MCF 10A (cell line): Measurements from ENCODE around the gene DEPP1. TPM values are rescaled to one million over a fixed set of nuclear protein-coding genes. Genes with fewer than 3 reads are reported as not detected.

ENCODE experiments used
- BruUV-seq: library from RNA; stranded (reverse); fragments of 400-500 nt; replicated peaks from 2 replicates; lab custom pipeline; 2021; lab: Mats Ljungman, UMichigan
- CTCF ChIA-PET: fragments of 300-600 bp; sonication (Branson Sonifier 250); formaldehyde crosslinking; extraction: SDS; loops from one replicate; lab custom pipeline; 2021; ENCODE audit warnings: antibody characterized with exemption, inconsistent platforms; lab: Yijun Ruan, JAX
- POLR2A ChIA-PET: fragments of 300-600, 350-650 bp; sonication (Branson Sonifier 250); formaldehyde crosslinking; extraction: SDS; loops from one replicate; lab custom pipeline; 2020; ENCODE audit warnings: antibody characterized with exemption, inconsistent platforms; lab: Yijun Ruan, JAX
- DNase-seq: peaks from one replicate; pipeline ENCODE4 v3.0.0-alpha.2; 2018; ENCODE audit not compliant: unreplicated experiment
- H3K27ac Mint-ChIP-seq: one replicate; pipeline ENCODE4 v1.8.0; 2022; ENCODE audit warnings: mild to moderate bottlenecking, low read depth, mixed read lengths; ENCODE audit not compliant: unreplicated experiment
- H3K27me3 Mint-ChIP-seq: one replicate; pipeline ENCODE4 v1.8.0; 2022; ENCODE audit warnings: mixed read lengths; ENCODE audit not compliant: insufficient read depth, unreplicated experiment
- H3K36me3 Mint-ChIP-seq: one replicate; pipeline ENCODE4 v1.8.0; 2022; ENCODE audit warnings: mild to moderate bottlenecking, moderate library complexity, mixed read lengths; ENCODE audit not compliant: insufficient read depth, unreplicated experiment
- H3K4me1 Mint-ChIP-seq: one replicate; pipeline ENCODE4 v1.8.0; 2022; ENCODE audit warnings: mixed read lengths; ENCODE audit not compliant: insufficient read depth, unreplicated experiment
- H3K4me3 Mint-ChIP-seq: one replicate; pipeline ENCODE4 v1.8.0; 2022; ENCODE audit warnings: mild to moderate bottlenecking, moderate library complexity, mixed read lengths; ENCODE audit not compliant: unreplicated experiment
- H3K9me3 Mint-ChIP-seq: one replicate; pipeline ENCODE4 v1.8.0; 2022; ENCODE audit warnings: mixed read lengths; ENCODE audit not compliant: unreplicated experiment
- intact Hi-C: fragments of 100-400 bp; cut with micrococcal nuclease; formaldehyde crosslinking; loops from 2 replicates; pipeline ENCODE4 v1.14.1; 2022
- total RNA-seq: library from RNA; stranded (reverse); gene quantifications from 2 replicates; pipeline ENCODE4 v1.2.3, GENCODE V29; 2022
- TF ChIP-seq, protein P1 (sequence below): fragments of 200-600 bp; IDR thresholded peaks from one replicate; pipeline ENCODE4 v1.8.0; 2022; ENCODE audit warnings: antibody characterized with exemption, mild to moderate bottlenecking; ENCODE audit not compliant: unreplicated experiment

Gene DEPP1
- total RNA-seq, 1 experiment from 2014 or later = 0.84 TPM

DNA sequence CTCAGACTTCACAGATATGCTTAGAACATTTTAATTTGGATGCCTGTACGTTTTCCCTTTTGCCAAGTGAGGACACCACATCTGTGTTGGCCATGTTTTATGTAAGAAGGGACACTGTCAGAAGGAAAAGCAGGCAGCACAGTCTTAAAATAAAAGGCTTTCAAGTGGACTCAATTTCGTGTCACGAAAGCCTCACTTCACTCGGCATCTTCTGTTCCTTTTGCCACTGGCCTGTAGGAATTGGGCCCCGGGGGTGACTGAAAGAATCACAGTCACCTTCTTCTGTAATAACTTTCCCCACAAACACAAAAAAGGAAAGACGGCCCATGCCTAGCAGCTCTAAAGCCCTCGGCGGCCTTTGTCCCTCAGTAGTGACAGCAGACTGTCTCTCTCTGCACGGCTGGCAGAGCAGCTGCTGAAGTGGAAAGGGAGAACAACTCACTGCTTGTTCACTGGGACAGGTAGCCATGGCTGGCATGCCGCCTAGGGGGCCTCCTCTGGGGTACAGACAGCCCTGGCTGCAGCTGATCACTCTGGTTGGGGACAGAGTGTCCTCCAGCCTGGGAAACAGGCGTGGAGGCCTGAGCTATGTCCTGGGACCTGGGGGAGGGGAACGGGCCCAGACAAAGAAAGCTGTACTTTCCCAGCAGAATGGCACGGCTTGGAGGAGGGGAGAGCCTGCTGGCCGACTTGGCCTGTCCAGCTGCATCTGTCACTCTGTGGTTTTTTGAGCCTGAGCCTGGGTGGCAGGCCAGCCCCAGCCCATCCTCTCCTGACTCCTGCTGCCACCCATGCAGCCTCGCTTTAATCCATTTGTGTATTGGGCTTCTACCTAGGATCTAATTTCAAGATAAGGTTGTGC, 14.6 kb downstream of the DEPP1 start:
- no TSS peak for BruUV-seq
- no peaks in the 10 kb centered on the region for H3K27me3 Mint-ChIP-seq
- POLR2A ChIA-PET = interaction anchor here (0.7 kb wide), 1 partner anchor 15 kb away, joined by 3 read pairs; the partner anchor contains the start of gene DEPP1
- no peak overlapping the region for H3K4me3 Mint-ChIP-seq
- no peaks in the 10 kb centered on the region for H3K9me3 Mint-ChIP-seq
- DNase-seq = no peak
- H3K27ac Mint-ChIP-seq = peak overlapping the region; percentile 12
- TF ChIP-seq, protein P1, sequence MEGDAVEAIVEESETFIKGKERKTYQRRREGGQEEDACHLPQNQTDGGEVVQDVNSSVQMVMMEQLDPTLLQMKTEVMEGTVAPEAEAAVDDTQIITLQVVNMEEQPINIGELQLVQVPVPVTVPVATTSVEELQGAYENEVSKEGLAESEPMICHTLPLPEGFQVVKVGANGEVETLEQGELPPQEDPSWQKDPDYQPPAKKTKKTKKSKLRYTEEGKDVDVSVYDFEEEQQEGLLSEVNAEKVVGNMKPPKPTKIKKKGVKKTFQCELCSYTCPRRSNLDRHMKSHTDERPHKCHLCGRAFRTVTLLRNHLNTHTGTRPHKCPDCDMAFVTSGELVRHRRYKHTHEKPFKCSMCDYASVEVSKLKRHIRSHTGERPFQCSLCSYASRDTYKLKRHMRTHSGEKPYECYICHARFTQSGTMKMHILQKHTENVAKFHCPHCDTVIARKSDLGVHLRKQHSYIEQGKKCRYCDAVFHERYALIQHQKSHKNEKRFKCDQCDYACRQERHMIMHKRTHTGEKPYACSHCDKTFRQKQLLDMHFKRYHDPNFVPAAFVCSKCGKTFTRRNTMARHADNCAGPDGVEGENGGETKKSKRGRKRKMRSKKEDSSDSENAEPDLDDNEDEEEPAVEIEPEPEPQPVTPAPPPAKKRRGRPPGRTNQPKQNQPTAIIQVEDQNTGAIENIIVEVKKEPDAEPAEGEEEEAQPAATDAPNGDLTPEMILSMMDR = no peak
- H3K36me3 Mint-ChIP-seq = no peaks in the 10 kb centered on the region
- CTCF ChIA-PET = interaction anchor here (0.6 to 1.6 kb wide), 3 partner anchors 10 to 1067 kb away, joined by 3 to 6 read pairs (median 3); no protein-coding TSS in a partner anchor
- H3K4me1 Mint-ChIP-seq = peaks cover 18% of the 10 kb centered on the region
- intact Hi-C loops = no loop called here

DNA sequence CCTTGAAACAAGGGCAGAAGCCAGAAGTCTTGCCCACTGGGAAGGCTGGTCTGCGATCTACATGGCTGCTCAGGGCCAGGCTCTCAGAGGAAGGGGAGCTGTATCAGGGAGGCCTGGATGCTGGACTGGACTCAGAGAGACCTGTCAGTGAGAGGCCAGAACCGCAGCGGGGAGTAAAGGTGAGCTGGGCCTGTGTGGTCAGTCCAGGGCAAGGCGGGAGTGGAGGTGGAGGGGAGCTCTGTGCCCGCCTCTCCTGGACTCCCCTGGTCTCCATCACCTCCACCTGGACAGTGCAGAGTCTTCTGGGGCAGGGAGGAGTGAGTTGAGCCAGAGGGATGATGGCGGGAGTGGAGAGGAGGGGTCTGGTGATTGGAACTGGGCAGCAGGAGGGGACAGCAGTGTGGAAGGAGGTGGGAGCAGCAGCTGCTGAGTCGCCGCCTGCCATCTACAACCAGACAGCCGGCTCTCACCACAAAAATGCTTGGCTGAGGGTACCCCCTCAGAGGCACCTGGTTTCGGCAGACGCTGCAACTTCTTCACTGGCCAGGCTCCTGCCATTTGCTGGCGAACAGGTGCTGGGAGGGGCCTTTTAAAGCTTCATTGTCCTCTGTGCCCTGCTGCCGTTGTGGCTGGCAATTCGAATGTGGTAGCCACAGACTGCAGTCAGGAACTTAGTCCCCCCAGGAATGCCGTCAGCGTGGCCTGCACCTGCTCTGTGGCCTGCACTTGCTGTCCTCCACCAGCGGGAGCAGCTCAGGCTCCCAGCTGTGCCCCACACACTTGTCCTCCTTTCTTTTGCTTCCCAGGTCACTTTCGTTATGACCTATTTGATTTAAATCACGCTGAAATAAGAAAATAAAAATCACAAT, 15.5 kb downstream of the DEPP1 start:
- peaks cover 24% of the 10 kb centered on the region for H3K4me1 Mint-ChIP-seq
- no peaks in the 10 kb centered on the region for H3K9me3 Mint-ChIP-seq
- H3K27ac Mint-ChIP-seq = peak overlapping the region; percentile 12
- TF ChIP-seq, protein P1 = peak; percentile 8
- no TSS peak for BruUV-seq
- intact Hi-C loops = no loop called here
- POLR2A ChIA-PET = no interaction called here
- no peak for DNase-seq
- H3K27me3 Mint-ChIP-seq = no peaks in the 10 kb centered on the region
- CTCF ChIA-PET = interaction anchor here (0.6 to 1.6 kb wide), 6 partner anchors 11 to 1638 kb away, joined by 3 to 6 read pairs (median 5); no protein-coding TSS in a partner anchor
- no peak overlapping the region for H3K4me3 Mint-ChIP-seq
- no peaks in the 10 kb centered on the region for H3K36me3 Mint-ChIP-seq

DNA sequence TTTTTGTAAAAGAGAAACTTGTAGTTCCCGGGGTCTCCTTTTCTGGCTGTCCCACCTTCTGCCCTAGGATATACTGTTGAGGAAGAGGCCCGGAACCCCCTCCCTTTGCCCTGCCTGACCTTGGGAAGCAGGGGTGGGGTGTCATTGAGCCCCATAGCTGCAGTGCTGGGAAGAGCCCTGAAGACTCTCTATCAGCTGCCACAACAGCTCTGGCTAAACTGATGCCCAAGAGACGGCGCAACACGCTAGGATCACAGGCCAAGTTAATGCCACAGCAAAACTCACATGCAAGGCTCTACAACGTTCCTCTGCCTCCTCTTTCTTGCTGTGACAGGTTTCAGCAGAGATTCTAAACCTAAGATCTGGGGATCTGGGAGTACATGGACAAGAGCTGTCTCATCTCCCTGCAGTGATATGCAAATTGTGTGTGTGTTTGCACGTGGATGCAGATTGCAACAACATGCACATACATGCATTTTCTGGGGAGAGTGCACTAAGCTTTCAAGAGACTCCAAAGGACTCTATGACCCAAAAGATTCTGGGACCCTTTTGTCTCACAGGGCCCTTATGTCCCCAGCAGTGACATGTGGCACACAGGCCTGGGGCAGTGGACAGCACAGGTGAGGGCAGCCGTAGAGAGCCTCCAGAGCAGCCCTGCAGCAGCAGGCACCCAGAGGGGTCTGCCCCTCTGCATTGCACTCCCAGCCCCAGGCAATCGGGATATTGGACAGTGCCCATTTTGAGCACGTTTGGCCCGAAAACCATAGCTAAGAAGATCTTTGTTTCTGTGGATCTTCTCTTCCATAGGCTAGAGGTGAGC, 16.5 kb downstream of the DEPP1 start:
- Mint-ChIP-seq H3K36me3 (no peaks in the 10 kb centered on the region), H3K9me3 (no peaks in the 10 kb centered on the region), H3K4me1 (peaks cover 22% of the 10 kb centered on the region), H3K27me3 (no peaks in the 10 kb centered on the region), H3K27ac (no peak overlapping the region), H3K4me3 (no peak overlapping the region)
- intact Hi-C loops = no loop called here
- no peak for DNase-seq
- no TSS peak for BruUV-seq
- ChIA-PET CTCF (interaction anchor here (0.8 to 1.5 kb wide), 5 partner anchors 13 to 34 kb away, joined by 3 to 5 read pairs (median 5); no protein-coding TSS in a partner anchor), POLR2A (interaction anchor here (1.3 to 1.4 kb wide), 2 partner anchors 13 to 16 kb away, joined by 3 read pairs; partner anchors contain the start of gene DEPP1)
- TF ChIP-seq, protein P1 = no peak
